Loucy (cell line): ENCODE data around the gene ANO10.

Source experiments
- H2AFZ ChIP-seq: fragments of 200-600 bp; sonication (generic); 2 replicates; pipeline ENCODE4 v1.6.0; 2016; ENCODE audit warnings: antibody characterized with exemption, mild to moderate bottlenecking, low read length, moderate library complexity
- H3F3A ChIP-seq: fragments of 200-600 bp; 2 replicates; pipeline ENCODE4 v1.6.0; 2016; ENCODE audit warnings: antibody characterized with exemption, low read depth, mild to moderate bottlenecking
- H3K27me3 ChIP-seq: fragments of 200-600 bp; sonication (generic); 2 replicates; pipeline ENCODE4 v1.6.1; 2014; ENCODE audit warnings: low read length, mild to moderate bottlenecking; ENCODE audit not compliant: insufficient read depth, poor library complexity, severe bottlenecking
- H3K36me3 ChIP-seq: fragments of 200-600 bp; sonication (generic); 2 replicates; pipeline ENCODE4 v1.6.1; 2016; ENCODE audit warnings: low read length; ENCODE audit not compliant: insufficient read depth
- H3K4me1 ChIP-seq: fragments of 200-600 bp; sonication (generic); 2 replicates; pipeline ENCODE4 v1.5.1; 2014; ENCODE audit warnings: low read length, mild to moderate bottlenecking; ENCODE audit not compliant: insufficient read depth, poor library complexity, severe bottlenecking
- H3K4me2 ChIP-seq: fragments of 200-600 bp; sonication (generic); 2 replicates; pipeline ENCODE4 v1.6.0; 2014; ENCODE audit warnings: antibody characterized with exemption, low read length, low read depth, mild to moderate bottlenecking; ENCODE audit not compliant: poor library complexity, severe bottlenecking
- H3K4me3 ChIP-seq: fragments of 200-600 bp; sonication (generic); 2 replicates; pipeline ENCODE4 v1.5.1; 2014; ENCODE audit warnings: low read length, mild to moderate bottlenecking, mixed read lengths; ENCODE audit not compliant: poor library complexity, severe bottlenecking
- H3K79me2 ChIP-seq: fragments of 200-600 bp; sonication (generic); 2 replicates; pipeline ENCODE4 v1.6.1; 2014; ENCODE audit warnings: low read length; ENCODE audit not compliant: insufficient read depth
- H3K9ac ChIP-seq: fragments of 200-600 bp; sonication (generic); 2 replicates; pipeline ENCODE4 v1.6.0; 2014; ENCODE audit warnings: mild to moderate bottlenecking, low read depth, low read length, moderate library complexity; ENCODE audit not compliant: poor library complexity, severe bottlenecking
- H3K9me2 ChIP-seq: fragments of 200-600 bp; sonication (generic); replicated peaks from 2 replicates; pipeline ENCODE4 v1.6.1; 2016; ENCODE audit warnings: low read depth, low read length, mixed read lengths
- H3K9me3 ChIP-seq: fragments of 200-600 bp; sonication (generic); 2 replicates; pipeline ENCODE4 v1.6.1; 2014; ENCODE audit warnings: mild to moderate bottlenecking, antibody characterized with exemption, low read length, low read depth; ENCODE audit not compliant: insufficient read depth
- H4K20me1 ChIP-seq: fragments of 200-600 bp; sonication (generic); 2 replicates; pipeline ENCODE4 v1.6.0; 2014; ENCODE audit warnings: antibody characterized with exemption, low read length, mild to moderate bottlenecking; ENCODE audit not compliant: insufficient read depth, poor library complexity, severe bottlenecking
- EZH2phosphoT487 ChIP-seq: fragments of 200-600 bp; IDR thresholded peaks from 2 replicates; pipeline ENCODE4 v1.6.1; 2018; ENCODE audit warnings: antibody characterized with exemption, mild to moderate bottlenecking, moderate library complexity, borderline replicate concordance
- TF ChIP-seq, protein P1 (sequence below): fragments of 200-600 bp; sonication (generic); conservative IDR thresholded peaks from 2 replicates; pipeline ENCODE4 v1.5.1; 2014; ENCODE audit warnings: mild to moderate bottlenecking, antibody characterized with exemption, low read length

ANO10 gene

DNA sequence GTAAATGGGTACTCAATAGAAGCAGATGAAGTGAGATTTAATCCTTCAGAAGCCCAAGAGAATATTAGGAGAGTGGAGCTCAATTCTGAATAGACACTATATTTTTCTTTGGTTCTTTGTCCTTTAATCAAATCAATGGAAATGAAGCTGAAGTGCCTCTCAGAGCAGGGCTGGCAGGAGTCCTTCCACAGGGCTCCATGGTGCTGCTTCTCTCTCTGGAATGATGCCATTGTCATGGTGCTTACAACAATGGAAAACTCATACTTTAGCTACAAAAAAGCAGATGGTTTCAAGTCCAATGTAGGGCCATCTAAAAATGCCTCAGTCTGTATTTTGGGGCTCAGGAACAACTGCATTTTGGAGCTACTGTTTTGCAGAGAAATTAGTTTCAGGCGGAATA lies 210.4 kb downstream of the ANO10 start:
- Histone ChIP-seq H3K79me2 (no peaks in the 10 kb centered on the region), H4K20me1 (no peaks in the 10 kb centered on the region), H3K4me2 (no peak overlapping the region), H3K36me3 (no peaks in the 10 kb centered on the region), H3K9ac (no peak overlapping the region), H3F3A (no peaks in the 10 kb centered on the region), H3K4me3 (no peak overlapping the region), H3K9me2 (no peaks in the 10 kb centered on the region), H3K4me1 (peaks cover 12% of the 10 kb centered on the region), H2AFZ (no peak overlapping the region), H3K9me3 (no peaks in the 10 kb centered on the region), H3K27me3 (no peaks in the 10 kb centered on the region)
- no peak for TF ChIP-seq EZH2phosphoT487
- TF ChIP-seq, protein P1, sequence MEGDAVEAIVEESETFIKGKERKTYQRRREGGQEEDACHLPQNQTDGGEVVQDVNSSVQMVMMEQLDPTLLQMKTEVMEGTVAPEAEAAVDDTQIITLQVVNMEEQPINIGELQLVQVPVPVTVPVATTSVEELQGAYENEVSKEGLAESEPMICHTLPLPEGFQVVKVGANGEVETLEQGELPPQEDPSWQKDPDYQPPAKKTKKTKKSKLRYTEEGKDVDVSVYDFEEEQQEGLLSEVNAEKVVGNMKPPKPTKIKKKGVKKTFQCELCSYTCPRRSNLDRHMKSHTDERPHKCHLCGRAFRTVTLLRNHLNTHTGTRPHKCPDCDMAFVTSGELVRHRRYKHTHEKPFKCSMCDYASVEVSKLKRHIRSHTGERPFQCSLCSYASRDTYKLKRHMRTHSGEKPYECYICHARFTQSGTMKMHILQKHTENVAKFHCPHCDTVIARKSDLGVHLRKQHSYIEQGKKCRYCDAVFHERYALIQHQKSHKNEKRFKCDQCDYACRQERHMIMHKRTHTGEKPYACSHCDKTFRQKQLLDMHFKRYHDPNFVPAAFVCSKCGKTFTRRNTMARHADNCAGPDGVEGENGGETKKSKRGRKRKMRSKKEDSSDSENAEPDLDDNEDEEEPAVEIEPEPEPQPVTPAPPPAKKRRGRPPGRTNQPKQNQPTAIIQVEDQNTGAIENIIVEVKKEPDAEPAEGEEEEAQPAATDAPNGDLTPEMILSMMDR = no peak

DNA sequence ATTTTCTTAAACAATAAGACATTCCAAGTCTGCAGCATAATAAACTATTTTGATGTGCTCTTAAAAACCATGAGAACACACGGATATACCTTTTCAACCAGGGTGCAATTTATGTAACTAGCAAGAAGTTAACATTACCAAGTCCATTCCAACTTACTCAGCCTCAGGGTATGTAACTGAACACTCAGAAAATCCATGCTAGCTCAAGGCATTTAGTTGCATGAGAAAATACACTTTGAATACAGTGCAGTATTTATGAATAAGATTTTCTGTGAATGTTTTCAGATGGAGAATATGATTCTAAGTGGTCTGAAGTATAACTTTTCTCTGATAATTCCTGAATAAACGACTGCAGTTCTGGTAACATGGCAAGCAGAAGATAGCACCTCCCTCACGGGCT lies 211.2 kb downstream of the ANO10 start:
- Histone ChIP-seq H3K9ac (no peak overlapping the region), H3K4me3 (no peak overlapping the region), H3K4me2 (no peak overlapping the region), H4K20me1 (no peaks in the 10 kb centered on the region), H3K9me2 (no peaks in the 10 kb centered on the region), H3F3A (no peaks in the 10 kb centered on the region), H3K36me3 (no peaks in the 10 kb centered on the region), H2AFZ (no peak overlapping the region), H3K9me3 (no peaks in the 10 kb centered on the region), H3K27me3 (no peaks in the 10 kb centered on the region), H3K79me2 (no peaks in the 10 kb centered on the region), H3K4me1 (peaks cover 20% of the 10 kb centered on the region)
- TF ChIP-seq EZH2phosphoT487 = no peak
- TF ChIP-seq, protein P1 = no peak

DNA sequence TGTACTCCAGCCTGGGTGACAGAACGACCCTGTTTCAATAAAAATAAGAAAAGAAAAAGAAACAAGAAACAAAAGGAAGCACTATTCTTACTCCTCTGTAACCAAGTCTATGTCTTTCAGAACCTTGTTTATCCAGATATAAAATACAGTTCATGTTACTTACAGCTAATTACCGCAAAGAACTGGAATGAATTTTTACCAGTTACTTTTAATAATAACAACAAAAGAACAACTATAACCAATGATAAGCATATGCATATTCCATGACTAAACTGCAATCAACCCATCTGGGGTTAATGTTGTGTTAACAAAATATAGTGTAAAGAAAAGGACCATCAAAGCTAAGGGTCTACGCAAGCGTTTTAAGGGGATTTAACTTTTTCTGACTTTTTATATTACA lies 212.3 kb downstream of the ANO10 start:
- peaks cover 21% of the 10 kb centered on the region for H3K4me1 ChIP-seq
- no peaks in the 10 kb centered on the region for H3F3A ChIP-seq
- H3K27me3 ChIP-seq = no peaks in the 10 kb centered on the region
- H4K20me1 ChIP-seq = no peaks in the 10 kb centered on the region
- no peaks in the 10 kb centered on the region for H3K79me2 ChIP-seq
- no peaks in the 10 kb centered on the region for H3K36me3 ChIP-seq
- H3K4me2 ChIP-seq = no peak overlapping the region
- H3K9me3 ChIP-seq = no peaks in the 10 kb centered on the region
- no peak overlapping the region for H3K9ac ChIP-seq
- no peak overlapping the region for H2AFZ ChIP-seq
- no peak for TF ChIP-seq EZH2phosphoT487
- TF ChIP-seq, protein P1 = no peak
- H3K9me2 ChIP-seq = no peaks in the 10 kb centered on the region
- H3K4me3 ChIP-seq = no peak overlapping the region
